ENCODE data around the gene CDKAL1. TPM values are rescaled to one million over a fixed set of nuclear protein-coding genes. Genes with fewer than 3 reads are reported as not detected.

CDKAL1 gene
- total RNA-seq, 1 experiment from 2014 or later: 16.1 TPM

DNA sequence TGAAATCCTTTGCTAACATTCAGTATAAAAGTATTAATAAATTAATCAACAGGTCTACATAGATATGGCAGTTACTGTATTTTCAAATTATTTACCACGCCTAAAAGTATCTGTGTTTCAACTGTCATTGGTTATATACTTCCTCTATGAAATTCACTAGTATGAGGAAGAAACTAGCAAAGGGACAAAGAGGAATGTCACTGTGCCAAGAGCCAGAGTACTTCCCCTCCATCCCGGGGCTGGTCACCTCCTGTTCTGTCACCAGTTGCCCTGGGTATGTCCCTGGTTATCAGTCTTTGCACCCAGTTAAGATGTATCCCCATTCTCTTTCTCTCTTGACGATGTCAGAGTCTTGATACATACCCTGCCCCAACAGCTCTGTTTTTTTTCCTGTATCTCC lies 582.5 kb downstream of the CDKAL1 start:
- no TSS peak for BruUV-seq (replicated peaks)
- H3K9me3 ChIP-seq (ENCODE audit: insufficient read depth, low read depth): no peaks in the 10 kb centered on the region
- no peak overlapping the region for H3K4me2 ChIP-seq
- CTCF ChIA-PET: no interaction called here
- TF ChIP-seq, protein P1, sequence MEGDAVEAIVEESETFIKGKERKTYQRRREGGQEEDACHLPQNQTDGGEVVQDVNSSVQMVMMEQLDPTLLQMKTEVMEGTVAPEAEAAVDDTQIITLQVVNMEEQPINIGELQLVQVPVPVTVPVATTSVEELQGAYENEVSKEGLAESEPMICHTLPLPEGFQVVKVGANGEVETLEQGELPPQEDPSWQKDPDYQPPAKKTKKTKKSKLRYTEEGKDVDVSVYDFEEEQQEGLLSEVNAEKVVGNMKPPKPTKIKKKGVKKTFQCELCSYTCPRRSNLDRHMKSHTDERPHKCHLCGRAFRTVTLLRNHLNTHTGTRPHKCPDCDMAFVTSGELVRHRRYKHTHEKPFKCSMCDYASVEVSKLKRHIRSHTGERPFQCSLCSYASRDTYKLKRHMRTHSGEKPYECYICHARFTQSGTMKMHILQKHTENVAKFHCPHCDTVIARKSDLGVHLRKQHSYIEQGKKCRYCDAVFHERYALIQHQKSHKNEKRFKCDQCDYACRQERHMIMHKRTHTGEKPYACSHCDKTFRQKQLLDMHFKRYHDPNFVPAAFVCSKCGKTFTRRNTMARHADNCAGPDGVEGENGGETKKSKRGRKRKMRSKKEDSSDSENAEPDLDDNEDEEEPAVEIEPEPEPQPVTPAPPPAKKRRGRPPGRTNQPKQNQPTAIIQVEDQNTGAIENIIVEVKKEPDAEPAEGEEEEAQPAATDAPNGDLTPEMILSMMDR (conservative IDR thresholded peaks at IDR 0.05): no peak
- no peak for TF ChIP-seq EZH2 (IDR thresholded peaks at IDR 0.05; ENCODE audit: low read depth)
- no peaks in the 10 kb centered on the region for H3K27me3 ChIP-seq (ENCODE audit: insufficient read depth, low read depth)
- H3K4me1 ChIP-seq (replicated peaks; ENCODE audit: insufficient read depth): peaks cover 13% of the 10 kb centered on the region
- no peak for DNase-seq
- no peaks in the 10 kb centered on the region for H4K20me1 ChIP-seq (ENCODE audit: insufficient read depth)
- H2AFZ ChIP-seq: no peak overlapping the region
- H3K27ac ChIP-seq: no peak overlapping the region
- H3K4me3 ChIP-seq: no peak overlapping the region
- no peaks in the 10 kb centered on the region for H3K36me3 ChIP-seq (ENCODE audit: low read depth)
- no peaks in the 10 kb centered on the region for H3K9me2 ChIP-seq (ENCODE audit: insufficient read depth)
- H3F3A ChIP-seq (ENCODE audit: insufficient read depth, low read depth): peaks cover 4% of the 10 kb centered on the region
- intact Hi-C loops (cut with micrococcal nuclease; ENCODE audit: unreplicated experiment): loop anchor here (10.0 kb wide), 1 partner anchor 468 kb away; no protein-coding TSS in a partner anchor
- no peaks in the 10 kb centered on the region for H3K79me2 ChIP-seq (ENCODE audit: low read depth)
- POLR2A ChIA-PET (ENCODE audit: unreplicated experiment): no interaction called here

DNA sequence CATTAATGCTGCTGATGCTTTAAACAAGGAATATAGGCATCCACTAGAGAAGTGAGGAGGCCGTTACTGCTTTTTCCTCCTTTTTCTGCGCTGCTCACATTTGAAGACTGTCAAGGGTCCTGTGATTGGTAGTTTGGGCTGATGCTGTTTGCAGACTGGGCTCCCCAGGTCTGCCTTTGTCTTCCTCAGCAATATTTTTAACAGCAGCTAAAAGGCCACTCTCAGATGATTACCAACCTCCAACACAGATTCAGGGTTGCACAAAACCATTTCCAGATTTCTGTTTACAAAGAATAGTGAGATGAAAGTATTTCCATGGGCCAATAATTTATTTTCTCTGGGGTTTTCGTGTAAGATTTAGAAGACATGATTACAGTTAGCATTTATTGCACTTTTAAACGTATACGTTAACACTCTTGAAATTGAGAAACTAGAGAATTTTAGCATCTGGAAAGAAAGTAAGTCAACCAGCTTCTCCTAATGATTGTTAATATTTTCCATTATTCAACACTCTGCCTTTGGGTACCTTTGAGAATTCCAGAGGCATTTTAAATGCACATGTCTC lies 584.0 kb downstream of the CDKAL1 start:
- H3K9me3 ChIP-seq (ENCODE audit: insufficient read depth, low read depth): no peaks in the 10 kb centered on the region
- H3K4me2 ChIP-seq: no peak overlapping the region
- ChIA-PET CTCF (interaction anchor here (0.5 kb wide), 1 partner anchor 12 kb away, joined by 3 read pairs; no protein-coding TSS in a partner anchor), POLR2A (ENCODE audit: unreplicated experiment) (no interaction called here)
- H4K20me1 ChIP-seq (ENCODE audit: insufficient read depth): no peaks in the 10 kb centered on the region
- no peaks in the 10 kb centered on the region for H3F3A ChIP-seq (ENCODE audit: insufficient read depth, low read depth)
- no peak overlapping the region for H2AFZ ChIP-seq
- no peak overlapping the region for H3K27ac ChIP-seq
- H3K36me3 ChIP-seq (ENCODE audit: low read depth): no peaks in the 10 kb centered on the region
- BruUV-seq (replicated peaks): no TSS peak
- no peaks in the 10 kb centered on the region for H3K4me1 ChIP-seq (replicated peaks; ENCODE audit: insufficient read depth)
- H3K79me2 ChIP-seq (ENCODE audit: low read depth): no peaks in the 10 kb centered on the region
- no peaks in the 10 kb centered on the region for H3K27me3 ChIP-seq (ENCODE audit: insufficient read depth, low read depth)
- intact Hi-C loops (cut with micrococcal nuclease; ENCODE audit: unreplicated experiment): loop anchor here (10.0 kb wide), 1 partner anchor 467 kb away; no protein-coding TSS in a partner anchor
- no peak overlapping the region for H3K4me3 ChIP-seq
- TF ChIP-seq, protein P1 (conservative IDR thresholded peaks at IDR 0.05): no peak
- TF ChIP-seq EZH2 (IDR thresholded peaks at IDR 0.05; ENCODE audit: low read depth): no peak
- no peak for DNase-seq
- no peaks in the 10 kb centered on the region for H3K9me2 ChIP-seq (ENCODE audit: insufficient read depth)

GRCh38 chr6:21121636-21122136 lies 587.4 kb downstream of the CDKAL1 start:
- intact Hi-C loops (cut with micrococcal nuclease; ENCODE audit: unreplicated experiment): no loop called here
- no peak overlapping the region for H3K27ac ChIP-seq
- TF ChIP-seq EZH2 (IDR thresholded peaks at IDR 0.05; ENCODE audit: low read depth): no peak
- TF ChIP-seq, protein P1 (conservative IDR thresholded peaks at IDR 0.05): no peak
- no peaks in the 10 kb centered on the region for H3K79me2 ChIP-seq (ENCODE audit: low read depth)
- H2AFZ ChIP-seq: no peak overlapping the region
- no peaks in the 10 kb centered on the region for H3K36me3 ChIP-seq (ENCODE audit: low read depth)
- no peak overlapping the region for H3K4me2 ChIP-seq
- H3K9me2 ChIP-seq (ENCODE audit: insufficient read depth): no peaks in the 10 kb centered on the region
- H3F3A ChIP-seq (ENCODE audit: insufficient read depth, low read depth): no peaks in the 10 kb centered on the region
- no peak for DNase-seq
- H3K4me1 ChIP-seq (replicated peaks; ENCODE audit: insufficient read depth): no peaks in the 10 kb centered on the region
- no peaks in the 10 kb centered on the region for H3K27me3 ChIP-seq (ENCODE audit: insufficient read depth, low read depth)
- peaks cover 3% of the 10 kb centered on the region; the same call in 1 of the 2 replicates for H3K9me3 ChIP-seq (ENCODE audit: insufficient read depth, low read depth)
- no TSS peak for BruUV-seq (replicated peaks)
- H4K20me1 ChIP-seq (ENCODE audit: insufficient read depth): no peaks in the 10 kb centered on the region
- ChIA-PET CTCF (no interaction called here), POLR2A (ENCODE audit: unreplicated experiment) (interaction anchor here (0.6 kb wide), 1 partner anchor 227 kb away, joined by 8 read pairs; no protein-coding TSS in a partner anchor)
- no peak overlapping the region for H3K4me3 ChIP-seq
